Calu3 (cell line): ENCODE results near the gene SPNS2. TPM values are rescaled to one million over a fixed set of nuclear protein-coding genes. Genes with fewer than 3 reads are reported as not detected.

ENCODE experiments used
- BruUV-seq: library from RNA; stranded (reverse); fragments of 400-500 nt; replicated peaks from 2 replicates; lab custom pipeline; 2021; lab: Mats Ljungman, UMichigan
- CTCF ChIA-PET: fragments of 300-600 bp; sonication (Branson Sonifier 250); formaldehyde crosslinking; loops from one replicate; lab custom pipeline; 2022; ENCODE audit warnings: antibody characterized with exemption; lab: Charles Lee
- DNase-seq: peaks from one replicate; pipeline ENCODE4 v3.0.0; 2022
- H3K27ac Mint-ChIP-seq: one replicate; pipeline ENCODE4 v1.8.0; 2022; ENCODE audit warnings: mixed read lengths; ENCODE audit not compliant: unreplicated experiment
- H3K27me3 Mint-ChIP-seq: one replicate; pipeline ENCODE4 v1.8.0; 2022; ENCODE audit warnings: mixed read lengths; ENCODE audit not compliant: unreplicated experiment
- H3K36me3 Mint-ChIP-seq: one replicate; pipeline ENCODE4 v1.8.0; 2022; ENCODE audit warnings: mild to moderate bottlenecking, moderate library complexity, mixed read lengths; ENCODE audit not compliant: insufficient read depth, unreplicated experiment
- H3K4me1 Mint-ChIP-seq: one replicate; pipeline ENCODE4 v1.8.0; 2022; ENCODE audit warnings: mild to moderate bottlenecking, low read depth, mixed read lengths; ENCODE audit not compliant: unreplicated experiment
- H3K4me3 Mint-ChIP-seq: one replicate; pipeline ENCODE4 v1.8.0; 2022; ENCODE audit warnings: mild to moderate bottlenecking, low read depth, moderate library complexity, mixed read lengths; ENCODE audit not compliant: unreplicated experiment
- H3K9me3 Mint-ChIP-seq: one replicate; pipeline ENCODE4 v1.8.0; 2022; ENCODE audit warnings: low read depth, mixed read lengths; ENCODE audit not compliant: unreplicated experiment
- CTCF ChIP-seq: fragments of 200-600 bp; IDR thresholded peaks from one replicate; pipeline ENCODE4 v1.8.0; 2022; ENCODE audit warnings: antibody characterized with exemption; ENCODE audit not compliant: unreplicated experiment
- intact Hi-C: fragments of 100-400 bp; cut with micrococcal nuclease; formaldehyde crosslinking; loops from one replicate; pipeline ENCODE4 v1.10.0; 2022; ENCODE audit not compliant: unreplicated experiment
- total RNA-seq: library from RNA; stranded (reverse); gene quantifications from 2 replicates; pipeline ENCODE4 v1.2.3, GENCODE V29; 2022

Gene SPNS2
- total RNA-seq, 1 experiment from 2014 or later, result 63.4 TPM

- TF ChIP-seq CTCF, result no peak
- Mint-ChIP-seq H3K4me1 (peaks cover 8% of the 10 kb centered on the region), H3K27ac (no peak overlapping the region), H3K9me3 (no peaks in the 10 kb centered on the region), H3K27me3 (peaks cover 25% of the 10 kb centered on the region), H3K4me3 (no peak overlapping the region), H3K36me3 (no peaks in the 10 kb centered on the region)
- intact Hi-C loops, result no loop called here
- DNase-seq, result no peak
- BruUV-seq, result no TSS peak
- CTCF ChIA-PET, result interaction anchor here (0.6 kb wide), 1 partner anchor 67 kb away, joined by 4 read pairs; no protein-coding TSS in a partner anchor
Measured at GRCh38 chr17:4453812-4454591, 44.7 kb upstream of the SPNS2 start.

GRCh38 chr17:4460661-4461060, 38.0 kb upstream of the SPNS2 start:
- no peak for TF ChIP-seq CTCF
- intact Hi-C loops, result no loop called here
- BruUV-seq, result no TSS peak
- Mint-ChIP-seq H3K27me3 (peaks cover 16% of the 10 kb centered on the region), H3K36me3 (peaks cover 7% of the 10 kb centered on the region), H3K4me1 (no peaks in the 10 kb centered on the region), H3K27ac (no peak overlapping the region), H3K4me3 (no peak overlapping the region), H3K9me3 (peaks cover 8% of the 10 kb centered on the region)
- CTCF ChIA-PET, result no interaction called here
- DNase-seq, result no peak

- H3K36me3 Mint-ChIP-seq, result peaks cover 7% of the 10 kb centered on the region
- H3K27ac Mint-ChIP-seq, result no peak overlapping the region
- no peaks in the 10 kb centered on the region for H3K4me1 Mint-ChIP-seq
- no peak for TF ChIP-seq CTCF
- peaks cover 8% of the 10 kb centered on the region for H3K9me3 Mint-ChIP-seq
- CTCF ChIA-PET, result no interaction called here
- intact Hi-C loops, result no loop called here
- no peak overlapping the region for H3K4me3 Mint-ChIP-seq
- peaks cover 2% of the 10 kb centered on the region for H3K27me3 Mint-ChIP-seq
- BruUV-seq, result no TSS peak
- no peak for DNase-seq
Measured at GRCh38 chr17:4463818-4464476, 34.7 kb upstream of the SPNS2 start.

GRCh38 chr17:4465786-4466185, 32.9 kb upstream of the SPNS2 start:
- TF ChIP-seq CTCF, result no peak
- H3K4me3 Mint-ChIP-seq, result no peak overlapping the region
- no peaks in the 10 kb centered on the region for H3K27me3 Mint-ChIP-seq

More at GRCh38 chr17:4465786-4466185, 32.9 kb upstream of the SPNS2 start:
- no peak overlapping the region for H3K27ac Mint-ChIP-seq
- H3K9me3 Mint-ChIP-seq, result peaks cover 4% of the 10 kb centered on the region
- intact Hi-C loops, result no loop called here
- no peaks in the 10 kb centered on the region for H3K4me1 Mint-ChIP-seq
- CTCF ChIA-PET, result no interaction called here
- DNase-seq, result no peak
- BruUV-seq, result no TSS peak
- no peaks in the 10 kb centered on the region for H3K36me3 Mint-ChIP-seq
